Melanocyte of skin (primary cell): ENCODE measurements around the gene TCTN3. TPM values are rescaled to one million over a fixed set of nuclear protein-coding genes. Genes with fewer than 3 reads are reported as not detected.

Experiments
- total RNA-seq, 2 donors: library from RNA; depleted of rRNA; stranded (reverse); fragments of >200 nt; gene quantifications; 2 replicates each; pipeline ENCODE4 v1.2.3, GENCODE V29; 2012

Gene TCTN3, protein sequence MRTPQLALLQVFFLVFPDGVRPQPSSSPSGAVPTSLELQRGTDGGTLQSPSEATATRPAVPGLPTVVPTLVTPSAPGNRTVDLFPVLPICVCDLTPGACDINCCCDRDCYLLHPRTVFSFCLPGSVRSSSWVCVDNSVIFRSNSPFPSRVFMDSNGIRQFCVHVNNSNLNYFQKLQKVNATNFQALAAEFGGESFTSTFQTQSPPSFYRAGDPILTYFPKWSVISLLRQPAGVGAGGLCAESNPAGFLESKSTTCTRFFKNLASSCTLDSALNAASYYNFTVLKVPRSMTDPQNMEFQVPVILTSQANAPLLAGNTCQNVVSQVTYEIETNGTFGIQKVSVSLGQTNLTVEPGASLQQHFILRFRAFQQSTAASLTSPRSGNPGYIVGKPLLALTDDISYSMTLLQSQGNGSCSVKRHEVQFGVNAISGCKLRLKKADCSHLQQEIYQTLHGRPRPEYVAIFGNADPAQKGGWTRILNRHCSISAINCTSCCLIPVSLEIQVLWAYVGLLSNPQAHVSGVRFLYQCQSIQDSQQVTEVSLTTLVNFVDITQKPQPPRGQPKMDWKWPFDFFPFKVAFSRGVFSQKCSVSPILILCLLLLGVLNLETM
- total RNA-seq, result 10 to 100 TPM; 26.2 to 41.3 TPM

DNA sequence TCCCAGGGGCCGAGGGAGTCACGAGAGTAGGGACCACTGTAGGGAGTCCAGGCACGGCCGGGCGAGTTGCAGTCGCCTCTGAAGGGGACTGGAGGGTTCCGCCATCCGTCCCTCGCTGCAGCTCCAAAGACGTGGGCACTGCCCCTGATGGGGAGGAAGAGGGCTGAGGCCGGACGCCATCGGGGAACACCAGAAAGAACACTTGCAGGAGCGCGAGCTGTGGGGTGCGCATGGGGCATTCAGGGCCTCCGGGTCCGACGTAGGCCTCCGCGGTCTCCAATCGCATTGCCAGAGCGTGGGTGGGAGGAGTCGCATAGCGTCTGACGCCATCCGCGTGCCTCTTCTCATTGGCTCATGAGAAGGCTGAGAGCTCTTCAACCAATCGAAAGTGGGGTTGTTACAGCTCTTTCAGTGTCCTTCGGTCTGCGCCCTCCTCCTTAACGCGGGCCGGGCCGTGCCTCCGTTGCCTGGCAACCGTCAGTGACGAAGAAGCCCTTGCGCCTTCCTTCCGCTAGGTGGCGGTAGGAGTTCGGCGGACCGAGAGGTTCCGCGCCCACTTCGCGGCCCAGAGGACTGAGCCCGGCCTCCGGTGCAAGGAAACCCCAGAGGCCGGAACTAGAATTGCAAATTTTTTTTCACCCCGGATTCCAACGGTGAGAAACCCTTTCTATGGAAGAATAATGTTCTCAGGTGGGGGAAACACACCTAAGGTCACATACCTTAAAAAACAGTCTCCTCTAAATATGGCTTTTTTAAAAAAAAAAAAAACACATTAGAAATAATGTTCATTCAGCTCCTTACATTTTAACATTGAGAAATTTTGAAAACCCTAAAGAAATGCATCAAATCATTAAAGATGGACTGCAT lies at the start of gene TCTN3:
Gene TCTN3, minus strand, starts transcription at position 260 of the 867 bp plus-strand sequence. Its CDS starts 28 bp downstream, at position 232.

DNA sequence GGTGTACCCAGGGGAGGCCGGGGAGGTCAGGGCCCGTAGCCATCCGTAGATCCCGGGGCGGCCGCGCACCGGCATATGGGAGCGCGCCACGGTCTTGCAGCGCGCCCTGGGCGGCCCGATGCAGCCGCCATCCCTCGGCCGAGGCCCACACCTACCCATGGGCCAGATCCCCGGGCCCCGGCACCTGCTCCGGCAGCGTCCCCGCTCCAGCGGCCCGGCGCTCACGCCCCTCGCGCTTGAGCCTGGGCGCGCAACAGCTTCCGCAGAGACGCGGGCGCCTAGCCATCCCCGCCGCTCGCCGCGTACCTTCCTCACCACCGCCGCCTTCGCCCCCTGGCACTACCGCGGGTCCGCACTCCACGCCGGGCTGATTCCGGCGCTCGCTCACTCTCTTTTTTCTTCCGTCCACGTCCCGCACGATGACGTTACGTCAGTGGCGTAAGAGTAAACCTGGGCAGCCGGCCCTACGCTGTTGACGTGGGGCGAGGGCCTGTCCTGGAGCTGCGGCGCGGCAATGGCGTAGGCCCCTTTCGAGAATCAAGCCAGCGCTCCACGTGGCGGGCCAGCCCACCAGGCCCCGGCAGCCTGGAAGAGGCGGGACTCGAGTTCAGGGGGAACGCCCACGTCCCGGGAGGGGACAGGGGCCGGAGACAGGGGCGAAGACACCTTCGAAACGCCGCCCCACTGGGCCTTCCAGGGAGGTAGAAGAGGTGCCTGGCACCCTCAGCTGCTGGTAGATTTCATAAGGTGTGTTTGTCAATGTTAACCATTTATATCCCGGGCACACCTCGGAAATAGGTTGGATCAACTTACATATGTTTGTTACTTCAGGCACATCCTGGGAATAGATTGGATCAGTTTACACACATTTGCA lies 37.2 kb downstream of the TCTN3 start, which contains the start of gene ALDH18A1:
Gene ALDH18A1, minus strand, starts transcription at position 421 of the 874 bp plus-strand sequence. CDS start 3,334 bp downstream, outside the sequence.

Other genes starting within 250 kb of the TCTN3 start
- gene SORBS1, start 132.6 kb downstream of the TCTN3 start, total RNA-seq, result 10 to 100 TPM; 29.0 to 60.9 TPM
- 10 to 100 TPM; 44.4 to 86.6 TPM for gene ALDH18A1, start 37.2 kb downstream of the TCTN3 start, total RNA-seq
- under 1 TPM; under 0.01 to 0.67 TPM for gene ENTPD1, start 62.2 kb upstream of the TCTN3 start, total RNA-seq
- gene CC2D2B, start 214.0 kb upstream of the TCTN3 start, total RNA-seq, result under 1 TPM in 1 of 2 donors, not detected in 1; under 0.01 TPM